GM12878 (cell line): Measurements from ENCODE around the gene SLC25A45. TPM values are rescaled to one million over a fixed set of nuclear protein-coding genes. Genes with fewer than 3 reads are reported as not detected.

ENCODE experiments used
- BHLHE40 ChIP-seq, 2 experiments: fragments of 450-650 bp in 1 of 2; IDR thresholded peaks; 2 replicates each; pipeline ENCODE4 v1.6.1; 2011 to 2017; ENCODE audit warnings: low read depth in 2 of 2, borderline replicate concordance in 1 of 2, improper control_type of control experiment in 1 of 2, low read length in 1 of 2, mild to moderate bottlenecking in 1 of 2
- HDAC6 ChIP-seq: fragments of 200-600 bp; sonication (generic); IDR thresholded peaks from one replicate; pipeline ENCODE4 v1.8.0; 2017; ENCODE audit warnings: antibody characterized with exemption; ENCODE audit not compliant: unreplicated experiment
- KDM1A ChIP-seq: fragments of 200-600 bp; sonication (generic); IDR thresholded peaks from 2 replicates; pipeline ENCODE4 v1.6.1; 2016; ENCODE audit warnings: borderline replicate concordance
- NFYB ChIP-seq: IDR thresholded peaks from 2 replicates; pipeline ENCODE4 v1.6.1; 2011; ENCODE audit warnings: low read depth, mild to moderate bottlenecking, low read length, improper control_type of control experiment, moderate library complexity; ENCODE audit not compliant: insufficient read depth
- NRF1 ChIP-seq: conservative IDR thresholded peaks from 2 replicates; pipeline ENCODE4 v1.6.1; 2011; ENCODE audit warnings: mild to moderate bottlenecking, low read depth, low read length, improper control_type of control experiment
- PAX5 ChIP-seq: IDR thresholded peaks from 2 replicates; pipeline ENCODE4 v1.6.1; 2011; ENCODE audit warnings: low read depth, low read length, borderline replicate concordance
- POLR2AphosphoS5 ChIP-seq: IDR thresholded peaks from 2 replicates; pipeline ENCODE4 v1.6.1; 2011; ENCODE audit warnings: mild to moderate bottlenecking, low read length, inconsistent platforms
- RFX5 ChIP-seq: IDR thresholded peaks from 2 replicates; pipeline ENCODE4 v1.6.1; 2011; ENCODE audit warnings: low read depth, low read length, improper control_type of control experiment
- SIN3A ChIP-seq: IDR thresholded peaks from 2 replicates; pipeline ENCODE4 v1.6.1; 2012; ENCODE audit warnings: low read depth, low read length, improper control_type of control experiment
- ZBTB11 ChIP-seq: fragments of 450-650 bp; formaldehyde crosslinking; IDR thresholded peaks from 2 replicates; pipeline ENCODE4 v1.5.0; 2022; ENCODE audit warnings: mild to moderate bottlenecking, missing genetic modification characterization
- ZBTB33 ChIP-seq: fragments of 450-650 bp; IDR thresholded peaks from 2 replicates; pipeline ENCODE4 v1.6.1; 2017; ENCODE audit warnings: mild to moderate bottlenecking
- ZBTB4 ChIP-seq: fragments of 450-650 bp; formaldehyde crosslinking; IDR thresholded peaks from 2 replicates; pipeline ENCODE4 v1.4.0; 2022; ENCODE audit warnings: mild to moderate bottlenecking, moderate library complexity
- ZBTB40 ChIP-seq: fragments of 450-650 bp; IDR thresholded peaks from 2 replicates; pipeline ENCODE4 v1.6.1; 2016; ENCODE audit warnings: mild to moderate bottlenecking, moderate library complexity, borderline replicate concordance
- ZNF207 ChIP-seq: fragments of 450-650 bp; IDR thresholded peaks from 2 replicates; pipeline ENCODE4 v1.6.1; 2014; ENCODE audit warnings: antibody characterized with exemption, mild to moderate bottlenecking, borderline replicate concordance
- polyA plus RNA-seq, 11 experiments: library from polyadenylated mRNA; depleted of rRNA in 4 of 11; unstranded in 6 of 11; stranded (reverse) in 5 of 11; fragments of >200 nt; fragmentation: Nextera tagmentation in 4 of 11; fragmentation: Illumina TruSeq in 1 of 11; extraction: Ambion mirVana in 4 of 11; extraction: Trizol in 1 of 11; gene quantifications; 1 replicate in 1 of 11; 2 replicates in 10 of 11; pipeline versions ENCODE4 v1.2.1 to v1.2.3, GENCODE V29; 2011 to 2016; ENCODE audit warnings: inconsistent platforms in 2 of 11, missing spikeins in 2 of 11, low read depth in 1 of 11
- total RNA-seq, 4 experiments: library from RNA; depleted of rRNA in 3 of 4; stranded (reverse); fragments of >200 nt in 3 of 4; fragmentation: Illumina TruSeq in 1 of 4; extraction: Trizol in 1 of 4; gene quantifications; 2 replicates each; pipeline versions ENCODE4 v1.2.1 to v1.2.3, GENCODE V29; 2013 to 2021

SLC25A45 gene
- total and polyA plus RNA-seq, 10 of the 15 experiments (the other 5 are each of a cell fraction or from before 2014, with no cell fraction given): 4.1 to 35.2 (median 20.3) TPM

GRCh38 chr11:65425105-65425970 is 42.9 kb upstream of the SLC25A45 start (continued):
- TF ChIP-seq ZBTB4 (no peak), ZBTB40 (no peak), KDM1A (no peak), NFYB (no peak), NRF1 (no peak), HDAC6 (peak; percentile 85), ZBTB11 (CRISPR knock-in tag) (peak; percentile 32; the same call in 1 of the 2 replicates), ZNF207 (no peak), RFX5 (no peak), POLR2AphosphoS5 (peak; percentile 96), ZBTB33 (no peak), BHLHE40 (IDR thresholded peaks at IDR 0.05; ENCODE audit: borderline replicate concordance in 1 of 2, low read depth in 2 of 2, low read length in 1 of 2) (peak; percentile 9 to 16; a peak in 1 of 4 replicates), PAX5 (peak; percentile 39; the same call in 1 of the 2 replicates), SIN3A (no peak)
